Measurements from ENCODE around the gene PARP8.

DNA sequence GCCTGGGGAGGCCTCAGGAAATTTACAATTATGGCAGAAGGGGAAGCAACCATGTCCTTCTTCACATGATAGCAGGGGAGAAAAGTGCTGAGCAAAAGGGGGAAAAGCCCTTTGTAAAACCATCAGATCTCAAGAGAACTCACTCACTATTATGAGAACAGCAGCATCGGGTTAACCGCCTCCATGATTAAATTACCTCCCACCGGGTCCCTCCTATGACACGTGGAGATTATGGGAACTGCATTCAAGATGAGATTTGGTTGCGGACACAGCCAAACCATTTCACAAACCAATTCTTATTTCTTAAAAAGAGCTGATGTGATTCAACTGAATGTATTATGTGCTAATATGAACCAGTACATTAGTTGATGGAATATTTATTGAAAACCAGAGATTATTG is 63.9 kb downstream of the PARP8 start:
- TF ChIP-seq RFX5 (IDR thresholded peaks at IDR 0.05; ENCODE audit: low read depth, low read length), result no peak
- TF ChIP-seq CHD1 (IDR thresholded peaks at IDR 0.05; ENCODE audit: low read depth, low read length), result no peak

Measured in IMR-90 (cell line).